DLD1 (cell line): ENCODE data around the gene STAT5A.
"Not testable (repeated sequence)": the region's sequence is repeated elsewhere in the genome, so short reads cannot be mapped to it uniquely, and the experiment has no call there.

Experiments
- in situ Hi-C: cut with HindIII; loops from 2 replicates; pipeline ENCODE4 v1.10.0; 2017; ENCODE audit warnings: low sequenced_read_pairs

STAT5A gene

DNA sequence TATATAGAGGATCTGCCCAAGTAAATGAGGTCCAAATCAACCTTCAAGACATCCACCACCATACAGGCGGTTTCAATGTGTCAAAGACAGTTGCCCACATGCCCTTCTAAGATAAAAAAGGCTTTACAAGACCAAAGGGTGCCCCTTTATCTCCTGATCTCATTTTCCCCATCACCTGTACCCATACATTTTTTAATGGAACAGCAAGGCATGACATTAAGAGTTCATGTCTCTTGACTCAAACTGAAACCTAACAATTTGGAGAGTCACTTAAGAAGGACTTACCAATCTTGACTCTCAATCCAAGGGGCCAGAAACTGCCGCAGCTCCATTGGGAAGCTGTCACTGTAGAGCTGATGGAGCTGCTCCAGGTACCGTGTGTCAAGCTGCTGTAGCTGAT lies 59.8 kb downstream of the STAT5A start:
- in situ Hi-C loops = no loop called here

GRCh38 chr17:42354956-42355843 lies 66.9 kb downstream of the STAT5A start:
- in situ Hi-C loops = no loop called here

- in situ Hi-C loops = no loop called here
These were observed 70.1 kb downstream of the STAT5A start for GRCh38 chr17:42358434-42358833.

- in situ Hi-C loops = no loop called here
These were observed 70.8 kb downstream of the STAT5A start for GRCh38 chr17:42359133-42359532.

DNA sequence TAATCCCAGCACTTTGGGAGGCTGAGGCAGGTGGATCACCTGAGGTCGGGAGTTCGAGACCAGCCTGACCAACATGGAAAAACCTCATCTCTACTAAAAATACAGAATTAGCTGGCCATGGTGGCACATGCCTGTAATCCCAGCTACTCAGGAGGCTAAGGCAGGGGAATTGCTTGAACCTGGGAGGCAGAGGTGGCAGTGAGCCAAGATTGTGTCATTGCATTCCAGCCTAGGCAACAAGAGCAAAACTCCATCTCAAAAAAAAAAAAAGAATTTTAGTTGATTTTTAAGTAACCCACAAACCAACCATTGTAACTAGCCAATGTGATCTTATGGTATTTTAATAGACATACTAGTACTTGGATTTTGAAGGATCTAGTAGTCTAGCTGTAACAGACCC lies 72.1 kb downstream of the STAT5A start:
- in situ Hi-C loops = not testable (repeated sequence)
